OCI-LY3 (cell line): ENCODE results near the gene ACTR6.

Source experiments
- H2AFZ ChIP-seq: fragments of 200-600, 300-600 bp; shearing (Covaris generic); 2 replicates; pipeline ENCODE4 v1.6.0; 2014; ENCODE audit warnings: antibody characterized with exemption, low read depth, low read length
- H3K27ac ChIP-seq: fragments of 200-600, 300-600 bp; sonication (generic); 2 replicates; pipeline ENCODE4 v1.5.1; 2014; ENCODE audit warnings: mild to moderate bottlenecking, low read length, moderate library complexity, mixed read lengths
- H3K27me3 ChIP-seq: fragments of 200-600, 300-600 bp; sonication (generic); 2 replicates; pipeline ENCODE4 v1.6.1; 2014; ENCODE audit warnings: low read depth, low read length, mixed read lengths
- H3K36me3 ChIP-seq: fragments of 200-600, 300-600 bp; sonication (generic); replicated peaks from 2 replicates; pipeline ENCODE3; 2014; ENCODE audit warnings: low read depth, low read length, mixed read lengths
- H3K4me1 ChIP-seq: fragments of 300-600, 200-600 bp; sonication (generic); 2 replicates; pipeline ENCODE4 v1.6.1; 2014; ENCODE audit warnings: low read length, mixed read lengths
- H3K4me2 ChIP-seq: fragments of 200-600, 300-600 bp; sonication (generic); 2 replicates; pipeline ENCODE4 v1.6.1; 2014; ENCODE audit warnings: low read length, mixed read lengths
- H3K4me3 ChIP-seq: fragments of 300-600, 200-600 bp; sonication (generic); 2 replicates; pipeline ENCODE4 v1.5.1; 2014; ENCODE audit warnings: antibody characterized with exemption, mild to moderate bottlenecking, low read length, moderate library complexity
- H3K79me2 ChIP-seq: fragments of 300-600, 200-600 bp; shearing (Covaris generic); 2 replicates; pipeline ENCODE4 v1.6.1; 2014; ENCODE audit warnings: mild to moderate bottlenecking, low read length, mixed read lengths
- H3K9ac ChIP-seq: fragments of 300-600, 200-600 bp; shearing (Covaris generic); 2 replicates; pipeline ENCODE4 v1.6.0; 2014; ENCODE audit warnings: mild to moderate bottlenecking, low read length, moderate library complexity
- H3K9me3 ChIP-seq: fragments of 200-600, 300-600 bp; shearing (Covaris generic); 2 replicates; pipeline ENCODE4 v1.6.1; 2014; ENCODE audit warnings: low read length, mixed read lengths; ENCODE audit not compliant: insufficient read depth
- H4K20me1 ChIP-seq: fragments of 200-600, 300-600 bp; sonication (generic); 2 replicates; pipeline ENCODE4 v1.6.1; 2016; ENCODE audit warnings: low read length, mixed read lengths; ENCODE audit not compliant: insufficient read depth
- EZH2phosphoT487 ChIP-seq: fragments of 200-600 bp; shearing (Covaris generic); IDR thresholded peaks from 2 replicates; pipeline ENCODE4 v1.6.1; 2018; ENCODE audit warnings: antibody characterized with exemption, mixed run types, low read depth
- TF ChIP-seq, protein P1 (sequence below): fragments of 200-600, 300-600 bp; sonication (generic); IDR thresholded peaks from 2 replicates; pipeline ENCODE4 v1.5.1; 2014; ENCODE audit warnings: antibody characterized with exemption, low read length, low read depth

The ACTR6 gene

DNA sequence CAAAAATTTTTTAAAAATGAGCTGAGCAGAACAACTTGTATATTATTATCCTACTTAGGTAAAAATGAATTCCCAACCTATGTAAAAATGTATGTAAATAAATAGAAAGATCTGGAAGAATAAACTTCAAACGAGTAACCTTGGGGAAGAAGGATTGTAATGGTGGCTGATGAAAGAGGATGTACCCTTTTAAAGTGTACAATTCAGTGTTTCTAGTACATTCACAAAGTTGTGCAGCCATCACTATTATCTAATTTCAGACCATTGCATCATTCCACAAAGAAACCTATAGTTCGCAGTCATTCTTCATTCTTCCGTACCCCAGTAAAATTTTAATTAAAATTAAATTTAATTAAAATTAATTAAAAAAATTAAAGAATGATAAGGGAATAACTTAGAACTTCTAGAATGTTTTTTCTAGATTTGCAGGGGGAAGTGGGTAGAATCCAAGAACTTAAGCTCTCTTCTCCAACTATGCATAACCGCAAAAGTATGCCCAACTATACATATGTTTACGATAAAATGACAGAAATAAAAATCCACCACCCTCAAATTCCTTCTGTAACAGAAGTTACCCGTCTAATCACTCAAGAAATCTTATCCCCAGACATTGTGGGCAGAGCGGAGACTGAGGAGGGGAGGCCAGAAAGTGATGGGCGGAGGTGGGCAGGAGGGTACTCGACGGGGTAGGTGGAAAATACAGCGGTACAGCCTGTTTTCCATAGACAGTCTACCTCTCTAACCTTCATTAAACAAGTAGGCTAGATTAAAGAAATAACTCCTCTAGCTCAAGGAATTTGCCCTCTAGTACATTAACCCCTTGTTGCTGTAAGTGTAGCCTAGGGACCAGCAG is 65.3 kb downstream of the ACTR6 start:
- Histone ChIP-seq H3K27me3 (no peaks in the 10 kb centered on the region), H2AFZ (peak overlapping the region; percentile 92), H3K4me3 (peak overlapping the region; percentile 93), H4K20me1 (no peaks in the 10 kb centered on the region), H3K9ac (peak overlapping the region; percentile 83), H3K4me2 (peak overlapping the region; percentile 88), H3K79me2 (peaks cover 35% of the 10 kb centered on the region), H3K36me3 (no peaks in the 10 kb centered on the region), H3K9me3 (no peaks in the 10 kb centered on the region), H3K4me1 (peaks cover 16% of the 10 kb centered on the region), H3K27ac (peak overlapping the region; percentile 64; the same call in 1 of the 2 replicates)
- TF ChIP-seq EZH2phosphoT487, result no peak
- TF ChIP-seq, protein P1, sequence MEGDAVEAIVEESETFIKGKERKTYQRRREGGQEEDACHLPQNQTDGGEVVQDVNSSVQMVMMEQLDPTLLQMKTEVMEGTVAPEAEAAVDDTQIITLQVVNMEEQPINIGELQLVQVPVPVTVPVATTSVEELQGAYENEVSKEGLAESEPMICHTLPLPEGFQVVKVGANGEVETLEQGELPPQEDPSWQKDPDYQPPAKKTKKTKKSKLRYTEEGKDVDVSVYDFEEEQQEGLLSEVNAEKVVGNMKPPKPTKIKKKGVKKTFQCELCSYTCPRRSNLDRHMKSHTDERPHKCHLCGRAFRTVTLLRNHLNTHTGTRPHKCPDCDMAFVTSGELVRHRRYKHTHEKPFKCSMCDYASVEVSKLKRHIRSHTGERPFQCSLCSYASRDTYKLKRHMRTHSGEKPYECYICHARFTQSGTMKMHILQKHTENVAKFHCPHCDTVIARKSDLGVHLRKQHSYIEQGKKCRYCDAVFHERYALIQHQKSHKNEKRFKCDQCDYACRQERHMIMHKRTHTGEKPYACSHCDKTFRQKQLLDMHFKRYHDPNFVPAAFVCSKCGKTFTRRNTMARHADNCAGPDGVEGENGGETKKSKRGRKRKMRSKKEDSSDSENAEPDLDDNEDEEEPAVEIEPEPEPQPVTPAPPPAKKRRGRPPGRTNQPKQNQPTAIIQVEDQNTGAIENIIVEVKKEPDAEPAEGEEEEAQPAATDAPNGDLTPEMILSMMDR, result no peak

DNA sequence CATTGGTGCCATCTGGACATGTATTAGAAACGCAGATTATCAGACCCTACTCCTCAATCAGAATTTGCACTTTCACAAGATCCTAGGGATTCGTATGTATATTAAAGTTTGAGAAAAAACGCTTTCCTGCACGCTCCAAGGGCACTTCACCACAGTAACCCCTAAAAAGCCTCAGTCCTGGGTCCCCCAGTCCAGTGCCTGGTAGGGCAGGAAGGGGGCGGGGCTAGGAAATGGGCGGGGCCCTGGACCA is 65.9 kb downstream of the ACTR6 start:
- H2AFZ ChIP-seq, result peak overlapping the region; percentile 92
- peaks cover 16% of the 10 kb centered on the region for H3K4me1 ChIP-seq
- H3K27me3 ChIP-seq, result no peaks in the 10 kb centered on the region
- TF ChIP-seq, protein P1, result no peak
- no peak for TF ChIP-seq EZH2phosphoT487
- H3K27ac ChIP-seq, result peak overlapping the region; percentile 64
- H3K4me2 ChIP-seq, result peak overlapping the region; percentile 88
- H3K4me3 ChIP-seq, result peak overlapping the region; percentile 93
- H3K79me2 ChIP-seq, result peaks cover 39% of the 10 kb centered on the region
- H3K9ac ChIP-seq, result peak overlapping the region; percentile 83
- no peaks in the 10 kb centered on the region for H4K20me1 ChIP-seq
- H3K9me3 ChIP-seq, result no peaks in the 10 kb centered on the region
- H3K36me3 ChIP-seq, result no peaks in the 10 kb centered on the region

DNA sequence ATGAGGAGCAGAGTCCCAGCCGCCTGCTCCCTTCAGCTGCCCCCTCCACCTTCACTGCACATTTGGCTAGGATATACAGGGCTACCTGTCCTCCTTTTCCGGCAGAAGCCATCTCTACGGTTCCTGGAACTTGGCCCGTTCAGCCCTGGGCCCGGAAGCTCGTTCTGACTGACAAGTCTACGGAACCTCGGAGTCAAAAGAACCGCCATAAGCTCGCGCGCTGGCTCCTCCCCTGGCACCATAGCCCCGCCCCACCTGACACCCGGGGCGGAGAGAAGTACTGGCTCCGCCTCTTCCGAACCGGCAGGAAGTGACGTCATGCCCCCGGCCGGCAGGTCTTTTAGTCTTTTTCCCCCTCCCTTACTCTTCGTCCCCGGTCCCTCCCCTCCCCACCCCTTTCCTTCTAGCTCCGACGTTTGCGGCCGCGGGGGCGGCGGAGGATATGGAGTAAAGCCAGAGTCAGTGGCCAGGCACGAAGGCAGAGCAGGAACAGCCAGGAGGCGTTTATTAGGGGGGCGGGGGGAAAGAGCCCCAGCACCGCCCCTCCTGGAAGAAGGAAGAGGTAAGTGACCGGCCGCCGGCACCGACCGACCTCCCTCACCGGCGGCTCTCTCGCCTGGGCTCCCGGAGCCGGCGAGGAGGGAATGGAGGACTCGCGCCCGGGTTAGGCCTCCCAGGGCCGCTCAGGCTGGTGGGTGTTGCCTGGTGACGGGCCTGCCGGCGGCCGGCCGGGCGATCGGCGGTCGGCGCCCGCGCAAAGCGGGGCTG is 66.4 kb downstream of the ACTR6 start, which contains the start of the genes DEPDC4 and SCYL2:
DEPDC4 (minus strand) TSS at position 245 of the 768 bp plus-strand sequence; CDS start at position 242, 3 bp downstream.
SCYL2 (plus strand) TSS at position 343 of the 768 bp plus-strand sequence. CDS start 15,794 bp downstream, outside the sequence.
- Histone ChIP-seq H3K79me2 (peaks cover 44% of the 10 kb centered on the region), H3K27me3 (no peaks in the 10 kb centered on the region), H3K27ac (peak within 1 kb of the TSS; percentile 64), H4K20me1 (no peaks in the 10 kb centered on the region), H3K4me3 (peak within 1 kb of the TSS; percentile 93), H3K9ac (peak within 1 kb of the TSS; percentile 83), H3K36me3 (no peaks in the 10 kb centered on the region), H2AFZ (peak within 1 kb of the TSS; percentile 92), H3K4me1 (peaks cover 16% of the 10 kb centered on the region), H3K4me2 (peak within 1 kb of the TSS; percentile 88), H3K9me3 (no peaks in the 10 kb centered on the region)
- TF ChIP-seq EZH2phosphoT487, result no peak
- TF ChIP-seq, protein P1, result no peak
